Kidney (tissue), 14 donors: Measurements from ENCODE around the gene FGF12. TPM values are rescaled to one million over a fixed set of nuclear protein-coding genes. Genes with fewer than 3 reads are reported as not detected.

Experiments used
- DNase-seq, 5 donors: peaks; one replicate each; pipeline ENCODE4 v3.0.0-alpha.2; 2013 to 2020
- FAIRE-seq: peaks from 2 replicates; lab custom pipeline; 2012; peaks lifted over from hg19 to GRCh38; lab: Jason Lieb, UNC
- H3K27ac ChIP-seq, 2 donors: one replicate each; pipeline ENCODE4 v1.7.0; 2013; ENCODE audit warnings: low read depth in 2 of 2, low read length in 2 of 2, inconsistent platforms in 1 of 2
- H3K27me3 ChIP-seq: one replicate; pipeline ENCODE4 v1.7.1; 2013; ENCODE audit warnings: low read length, inconsistent platforms; ENCODE audit not compliant: control insufficient read depth, insufficient read depth
- H3K36me3 ChIP-seq, 3 donors: one replicate each; pipeline versions ENCODE4 v1.7.0 to v1.7.1; 2013; ENCODE audit warnings: low read length in 3 of 3, control low read depth in 1 of 3, inconsistent platforms in 1 of 3; ENCODE audit not compliant: insufficient read depth in 3 of 3, control insufficient read depth in 2 of 3
- H3K4me1 ChIP-seq, 3 donors: one replicate each; pipeline versions ENCODE4 v1.7.0 to v1.7.1; 2013; ENCODE audit warnings: low read length in 3 of 3, inconsistent platforms in 1 of 3, low read depth in 1 of 3; ENCODE audit not compliant: control insufficient read depth in 2 of 3, insufficient read depth in 2 of 3
- H3K4me3 ChIP-seq, 3 donors: one replicate each; pipeline versions ENCODE4 v1.7.0 to v1.8.1; 2013; ENCODE audit warnings: low read length in 3 of 3, control low read depth in 1 of 3, inconsistent platforms in 1 of 3
- H3K9ac ChIP-seq, 3 donors: one replicate each; pipeline versions ENCODE4 v1.7.0 to v1.7.1; 2013; ENCODE audit warnings: low read length in 3 of 3, control low read depth in 1 of 3, inconsistent platforms in 1 of 3
- H3K9me3 ChIP-seq, 3 donors: one replicate each; pipeline versions ENCODE4 v1.7.0 to v1.7.1; 2013; ENCODE audit warnings: low read length in 3 of 3, control low read depth in 1 of 3, inconsistent platforms in 1 of 3; ENCODE audit not compliant: control insufficient read depth in 2 of 3, insufficient read depth in 1 of 3
- CTCF ChIP-seq: IDR thresholded peaks from 3 replicates; pipeline ENCODE4 v1.5.1; 2012; ENCODE audit warnings: mild to moderate bottlenecking, moderate library complexity, borderline replicate concordance; ENCODE audit not compliant: insufficient read depth; ENCODE audit errors: extremely low read depth
- intact Hi-C: fragments of 100-400 bp; cut with DNase I; formaldehyde crosslinking; loops from one replicate; pipeline ENCODE4 v1.11.1; 2022
- polyA plus RNA-seq: library from polyadenylated mRNA; stranded (reverse); fragments of 350-450 nt; fragmentation: Illumina TruSeq; extraction: RNeasy Lipid Tissue Mini Kit (QIAGEN cat#74804); gene quantifications from one replicate; pipeline ENCODE4 v1.2.3, GENCODE V29; 2014; ENCODE audit warnings: low read depth, low replicate concordance; ENCODE audit not compliant: insufficient read depth
- total RNA-seq: library from RNA; stranded (reverse); fragmentation: NEBNext Ultra II Directional; extraction: Animal tissue kit (Norgen Biotek cat#: 25700); gene quantifications from one replicate; pipeline ENCODE4 v1.2.1, GENCODE V29; 2021
- donor health status: control.
- donor health status: control.
- donor health status: control.
- donor health status: control.
- donor health status: control.
- donor health status: DM: yes; HTN: yes; CAD: no.
- donor health status: Normal renal cell carcinoma (clear cell type).

The FGF12 gene
- total and polyA plus RNA-seq, 2 donors from 2014 or later = 1.8 to 3.7 TPM

- Histone ChIP-seq H3K9me3 (no peaks in the 10 kb centered on the region), H3K9ac (no peak overlapping the region), H3K36me3 (no peaks in the 10 kb centered on the region), H3K4me3 (no peak overlapping the region), H3K27me3 (no peaks in the 10 kb centered on the region), H3K27ac (no peak overlapping the region), H3K4me1 (no peaks in the 10 kb centered on the region)
- no peak for TF ChIP-seq CTCF
- FAIRE-seq = no peak
- intact Hi-C loops = no loop called here
- DNase-seq = no peak
Measured at GRCh38 chr3:192186498-192186897, 540.8 kb downstream of the FGF12 start.

- H3K27me3 ChIP-seq = no peaks in the 10 kb centered on the region
- intact Hi-C loops = no loop called here
Measured at GRCh38 chr3:192186045-192186444, 541.3 kb downstream of the FGF12 start.

GRCh38 chr3:192183109-192183508 is 544.2 kb downstream of the FGF12 start:
- intact Hi-C loops = no loop called here
- no peak for FAIRE-seq
- no peak for TF ChIP-seq CTCF
- H3K4me3 ChIP-seq = no peak overlapping the region
- H3K27me3 ChIP-seq = no peaks in the 10 kb centered on the region
- H3K9ac ChIP-seq = no peak overlapping the region
- no peak for DNase-seq
- H3K4me1 ChIP-seq = no peaks in the 10 kb centered on the region
- H3K27ac ChIP-seq = no peak overlapping the region
- no peaks in the 10 kb centered on the region for H3K36me3 ChIP-seq
- H3K9me3 ChIP-seq = no peaks in the 10 kb centered on the region

More at GRCh38 chr3:192186045-192186444, 541.3 kb downstream of the FGF12 start:
- Histone ChIP-seq H3K4me1 (no peaks in the 10 kb centered on the region), H3K36me3 (no peaks in the 10 kb centered on the region), H3K9ac (no peak overlapping the region), H3K27ac (no peak overlapping the region), H3K4me3 (no peak overlapping the region), H3K9me3 (no peaks in the 10 kb centered on the region)
- DNase-seq (no peak), FAIRE-seq (peak; percentile 13)
- no peak for TF ChIP-seq CTCF

GRCh38 chr3:192181151-192181550 is 546.2 kb downstream of the FGF12 start:
- no peak for FAIRE-seq
- Histone ChIP-seq H3K27me3 (no peaks in the 10 kb centered on the region), H3K9me3 (no peaks in the 10 kb centered on the region), H3K36me3 (no peaks in the 10 kb centered on the region), H3K27ac (no peak overlapping the region), H3K4me1 (no peaks in the 10 kb centered on the region), H3K4me3 (no peak overlapping the region), H3K9ac (no peak overlapping the region)
- DNase-seq = no peak
- no peak for TF ChIP-seq CTCF
- intact Hi-C loops = no loop called here
